AG10803 (cell line): ENCODE results near the gene ZNF74.

Experiments
- DNase-seq: peaks from one replicate; pipeline ENCODE4 v3.0.0; 2010; ENCODE audit warnings: low read depth
- H3K4me3 ChIP-seq: 2 replicates; pipeline ENCODE4 v1.5.1; 2011; ENCODE audit warnings: mild to moderate bottlenecking, low read length, control low read depth
- CTCF ChIP-seq: conservative IDR thresholded peaks from 2 replicates; pipeline ENCODE4 v1.5.1; 2011; ENCODE audit warnings: mild to moderate bottlenecking, low read length, control low read depth, inconsistent platforms

The ZNF74 gene

DNA sequence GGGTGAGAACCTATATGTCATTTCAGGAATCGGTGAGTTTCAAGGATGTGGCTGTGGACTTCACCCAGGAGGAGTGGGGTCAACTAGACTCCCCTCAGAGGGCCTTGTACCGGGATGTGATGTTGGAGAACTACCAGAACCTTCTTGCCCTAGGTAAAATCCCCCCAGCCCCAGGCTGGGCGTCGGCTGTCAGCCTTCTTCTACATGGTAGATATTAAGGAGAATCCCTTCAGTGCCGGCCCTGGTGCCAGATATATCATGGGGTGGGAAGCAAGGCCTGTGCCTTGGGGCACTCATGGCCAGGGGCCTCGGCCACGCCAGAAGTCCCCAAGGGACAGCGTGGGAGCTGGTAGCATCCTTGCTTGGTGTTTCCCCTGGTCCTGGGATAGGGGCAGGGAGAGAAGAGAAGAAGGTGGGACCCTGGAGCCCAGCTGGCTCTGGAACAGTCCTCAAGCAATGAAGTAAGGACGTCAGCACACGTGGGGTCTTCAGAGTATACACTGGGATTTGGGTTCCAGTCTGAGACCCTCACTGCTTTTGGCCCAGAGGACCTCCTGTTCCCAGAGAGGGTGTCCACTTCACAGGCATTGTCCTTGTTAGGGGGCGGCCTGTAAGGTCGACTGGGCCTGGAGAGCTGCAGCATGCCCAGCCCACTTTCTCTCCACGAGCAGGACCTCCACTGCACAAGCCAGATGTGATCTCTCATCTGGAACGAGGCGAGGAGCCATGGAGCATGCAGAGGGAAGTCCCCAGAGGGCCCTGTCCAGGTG, 6.8 kb downstream of the ZNF74 start:
- no peak for DNase-seq
- TF ChIP-seq CTCF, result no peak
- H3K4me3 ChIP-seq, result no peak overlapping the region

- DNase-seq, result no peak
- H3K4me3 ChIP-seq, result no peak overlapping the region
- no peak for TF ChIP-seq CTCF
These were observed 7.5 kb downstream of the ZNF74 start for GRCh38 chr22:20401376-20402014.

DNA sequence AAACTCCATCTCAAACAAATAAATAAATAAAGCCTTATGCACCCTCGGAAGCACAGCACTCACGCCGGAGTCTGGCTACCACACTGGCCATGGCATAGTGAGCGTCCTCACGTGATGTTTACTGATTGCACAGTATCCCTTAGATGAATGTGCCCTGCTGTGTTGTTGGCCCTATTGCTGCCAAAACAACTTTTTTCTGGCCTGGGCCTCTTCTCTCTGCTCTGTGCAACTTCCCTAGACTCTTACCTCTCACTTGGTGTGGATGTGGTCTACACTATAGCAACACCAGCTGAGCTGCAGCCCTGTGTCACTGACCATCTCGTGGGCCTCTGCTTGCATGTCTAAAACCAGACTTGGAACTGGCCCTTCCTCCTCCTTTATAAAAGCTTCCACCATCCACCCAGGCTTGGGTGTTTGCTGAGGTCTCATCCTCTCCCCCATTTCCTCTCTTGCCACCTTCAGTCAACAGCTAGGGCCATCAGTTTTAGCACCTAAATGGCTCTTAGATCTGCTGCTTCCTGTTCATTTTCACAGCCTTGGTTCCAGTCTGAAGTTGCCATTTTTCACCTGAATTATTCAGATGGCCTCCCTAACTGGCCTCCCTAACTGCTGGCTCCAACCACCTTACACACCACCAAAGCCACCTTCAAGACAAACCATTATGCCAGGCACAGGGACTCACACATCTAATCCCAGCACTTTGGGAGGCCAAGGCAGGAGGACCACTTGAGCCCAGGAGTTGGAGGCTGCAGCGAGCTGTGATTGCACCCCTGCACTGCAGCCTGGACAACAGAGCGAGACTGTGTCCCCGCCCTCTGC, 9.2 kb downstream of the ZNF74 start:
- no peak for TF ChIP-seq CTCF
- no peak overlapping the region for H3K4me3 ChIP-seq
- DNase-seq, result no peak

DNA sequence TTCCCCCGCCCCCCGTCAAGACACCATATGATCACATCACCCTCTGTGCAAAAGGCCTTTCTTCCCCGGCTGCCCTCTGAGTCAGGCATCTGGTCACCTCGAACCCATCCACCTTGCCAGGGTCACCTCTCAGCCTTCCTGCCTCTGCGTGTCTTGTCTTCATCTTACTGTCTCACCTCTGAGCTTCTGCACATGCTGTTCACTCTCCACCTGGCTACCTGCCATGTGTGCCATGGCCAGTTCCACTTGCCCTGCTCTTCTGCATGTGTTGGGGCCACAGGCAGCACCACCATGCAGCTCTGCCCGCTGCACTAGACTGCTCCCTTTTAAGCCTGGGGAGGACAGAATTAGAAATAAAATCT, 9.8 kb downstream of the ZNF74 start:
- no peak overlapping the region for H3K4me3 ChIP-seq
- DNase-seq, result no peak
- no peak for TF ChIP-seq CTCF

DNA sequence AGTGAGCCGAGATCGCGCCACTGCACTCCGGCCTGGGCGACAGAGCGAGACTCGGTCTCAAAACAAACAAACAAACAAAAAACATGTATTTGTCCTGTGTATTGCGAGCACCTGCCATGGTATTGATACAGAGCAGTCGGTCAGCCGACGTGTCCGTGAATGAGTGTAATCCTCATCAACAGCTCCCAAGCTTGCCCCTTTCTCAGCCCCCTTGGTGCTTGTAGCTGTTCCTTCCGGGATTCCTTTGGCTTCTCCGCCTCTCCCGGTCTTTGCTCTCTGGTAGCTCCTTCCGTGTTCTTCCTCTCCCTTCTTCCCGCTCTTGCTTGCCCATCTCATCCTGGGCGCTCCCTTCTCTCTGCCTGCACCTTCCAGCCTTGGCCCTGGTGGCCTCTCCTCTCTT, 10.9 kb downstream of the ZNF74 start:
- no peak for DNase-seq
- TF ChIP-seq CTCF, result no peak
- H3K4me3 ChIP-seq, result no peak overlapping the region

- no peak overlapping the region for H3K4me3 ChIP-seq
- no peak for TF ChIP-seq CTCF
- DNase-seq, result no peak
These were observed 11.5 kb downstream of the ZNF74 start for GRCh38 chr22:20405291-20405930.
